A673 (cell line): ENCODE results near the gene GALNTL6. TPM values are rescaled to one million over a fixed set of nuclear protein-coding genes. Genes with fewer than 3 reads are reported as not detected.

Experiments
- BruUV-seq: library from RNA; stranded (reverse); fragments of 400-500 nt; replicated peaks from 2 replicates; lab custom pipeline; 2021; lab: Mats Ljungman, UMichigan
- CTCF ChIA-PET: fragments of 300-600 bp; sonication (Branson Sonifier 250); formaldehyde crosslinking; loops from one replicate; lab custom pipeline; 2022; ENCODE audit warnings: antibody characterized with exemption; lab: Charles Lee
- POLR2A ChIA-PET: fragments of 300-600 bp; sonication (Branson Sonifier 250); formaldehyde crosslinking; loops from one replicate; lab custom pipeline; 2022; ENCODE audit warnings: antibody characterized with exemption; ENCODE audit not compliant: low non-redundant PET; lab: Charles Lee
- DNase-seq: peaks from one replicate; pipeline ENCODE4 v3.0.0-alpha.2; 2015; ENCODE audit warnings: low spot score
- H3K27ac ChIP-seq: fragments of 200-600 bp; sonication (generic); 2 replicates; pipeline ENCODE4 v1.5.1; 2016; ENCODE audit warnings: mixed run types, low read depth, mild to moderate bottlenecking, mixed read lengths, antibody characterized with exemption, low read length; ENCODE audit not compliant: poor library complexity, severe bottlenecking
- H3K27me3 ChIP-seq: fragments of 200-600 bp; sonication (generic); replicated peaks from 2 replicates; pipeline ENCODE4 v1.6.1; 2017; ENCODE audit warnings: mixed run types, low read depth, mild to moderate bottlenecking, mixed read lengths, antibody characterized with exemption, low read length; ENCODE audit not compliant: insufficient read depth, poor library complexity
- H3K36me3 ChIP-seq: fragments of 200-600 bp; sonication (generic); 2 replicates; pipeline ENCODE4 v1.6.1; 2016; ENCODE audit warnings: mixed run types, mild to moderate bottlenecking, mixed read lengths, antibody characterized with exemption, low read length; ENCODE audit not compliant: insufficient read depth, poor library complexity, severe bottlenecking
- H3K4me1 ChIP-seq: fragments of 200-600 bp; sonication (generic); 2 replicates; pipeline ENCODE4 v1.6.1; 2017; ENCODE audit warnings: mixed run types, mild to moderate bottlenecking, mixed read lengths, antibody characterized with exemption, low read length; ENCODE audit not compliant: insufficient read depth, poor library complexity, severe bottlenecking
- H3K4me3 ChIP-seq: fragments of 200-600 bp; sonication (generic); 2 replicates; pipeline ENCODE4 v1.5.1; 2016; ENCODE audit warnings: low read depth, mixed run types, mild to moderate bottlenecking, mixed read lengths, low read length; ENCODE audit not compliant: poor library complexity, severe bottlenecking
- H3K9me3 ChIP-seq: fragments of 200-600 bp; sonication (generic); 2 replicates; pipeline ENCODE4 v1.6.1; 2016; ENCODE audit warnings: mixed run types, low read depth, mild to moderate bottlenecking, mixed read lengths, antibody characterized with exemption, low read length; ENCODE audit not compliant: poor library complexity, severe bottlenecking
- CTCF ChIP-seq: fragments of 300-800, 200-600 bp; sonication (generic); conservative IDR thresholded peaks from 2 replicates; pipeline ENCODE4 v1.5.1; 2017; ENCODE audit warnings: low read depth, mild to moderate bottlenecking, antibody characterized with exemption, low read length, moderate library complexity, mixed read lengths
- EZH2 ChIP-seq: fragments of 200-600 bp; sonication (generic); IDR thresholded peaks from 2 replicates; pipeline ENCODE4 v1.6.1; 2017; ENCODE audit warnings: borderline replicate concordance, low read depth, mild to moderate bottlenecking, mixed read lengths, antibody characterized with exemption, low read length; ENCODE audit not compliant: poor library complexity, severe bottlenecking
- intact Hi-C: fragments of 100-400 bp; cut with micrococcal nuclease; formaldehyde crosslinking; loops from one replicate; pipeline ENCODE4 v1.10.0; 2022; ENCODE audit not compliant: unreplicated experiment
- total RNA-seq: library from RNA; stranded (reverse); gene quantifications from 2 replicates; pipeline ENCODE4 v1.2.3, GENCODE V29; 2021

GALNTL6 gene
- total RNA-seq, 1 experiment from 2014 or later, result 0.30 TPM

DNA sequence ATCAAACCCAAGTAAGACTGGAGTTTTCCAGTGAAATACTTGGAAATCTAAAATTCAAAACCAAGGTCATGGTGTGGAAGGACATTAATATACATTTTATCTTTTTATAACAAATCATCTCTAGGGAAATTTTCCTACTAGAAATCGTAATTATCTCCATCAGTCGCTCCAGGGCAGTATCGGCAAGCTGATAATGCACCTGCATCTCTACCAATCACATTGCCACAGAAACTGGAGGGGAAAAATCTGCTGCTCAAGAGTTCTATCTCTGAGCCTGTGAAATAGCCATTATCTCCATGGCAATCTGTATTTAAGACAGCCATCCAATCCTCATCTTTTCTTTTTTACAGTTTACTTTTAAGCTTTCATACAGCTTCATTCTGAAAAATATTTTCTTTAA, 817.1 kb downstream of the GALNTL6 start:
- Histone ChIP-seq H3K36me3 (no peaks in the 10 kb centered on the region), H3K9me3 (no peaks in the 10 kb centered on the region), H3K27ac (no peak overlapping the region), H3K27me3 (peaks cover 6% of the 10 kb centered on the region), H3K4me1 (no peaks in the 10 kb centered on the region), H3K4me3 (no peak overlapping the region)
- BruUV-seq, result no TSS peak
- TF ChIP-seq CTCF, result no peak
- no peak for TF ChIP-seq EZH2
- no peak for DNase-seq
- ChIA-PET CTCF (no interaction called here), POLR2A (no interaction called here)
- intact Hi-C loops, result no loop called here

- BruUV-seq, result no TSS peak
- intact Hi-C loops, result no loop called here
Measured at GRCh38 chr4:172631832-172632231, 818.6 kb downstream of the GALNTL6 start.

GRCh38 chr4:172648471-172648870, 835.3 kb downstream of the GALNTL6 start:
- Histone ChIP-seq H3K36me3 (no peaks in the 10 kb centered on the region), H3K27me3 (no peaks in the 10 kb centered on the region), H3K9me3 (no peaks in the 10 kb centered on the region), H3K27ac (no peak overlapping the region), H3K4me3 (no peak overlapping the region), H3K4me1 (no peaks in the 10 kb centered on the region)
- BruUV-seq, result no TSS peak
- no peak for DNase-seq
- ChIA-PET POLR2A (no interaction called here), CTCF (no interaction called here)
- intact Hi-C loops, result no loop called here
- TF ChIP-seq CTCF, result no peak
- TF ChIP-seq EZH2, result no peak

More at GRCh38 chr4:172631832-172632231, 818.6 kb downstream of the GALNTL6 start:
- POLR2A ChIA-PET, result no interaction called here
- Histone ChIP-seq H3K4me3 (no peak overlapping the region), H3K9me3 (no peaks in the 10 kb centered on the region), H3K4me1 (no peaks in the 10 kb centered on the region), H3K27me3 (peaks cover 6% of the 10 kb centered on the region), H3K36me3 (no peaks in the 10 kb centered on the region), H3K27ac (no peak overlapping the region)
- CTCF ChIA-PET, result no interaction called here
- TF ChIP-seq CTCF (no peak), EZH2 (no peak)
- no peak for DNase-seq
